GM23338 (cell line): ENCODE data around the gene MAGED2.

Experiments used
- CREB1 ChIP-seq: fragments of 250-450 bp; sonication (Bioruptor Pico); IDR thresholded peaks from 2 replicates; pipeline ENCODE4 v1.5.0; 2020; ENCODE audit warnings: low read depth, mild to moderate bottlenecking, moderate library complexity
- EZH2 ChIP-seq: fragments of 200-600 bp; sonication (generic); IDR thresholded peaks from one replicate; pipeline ENCODE4 v1.8.0; 2017; ENCODE audit warnings: antibody characterized with exemption, mild to moderate bottlenecking, low read depth; ENCODE audit not compliant: unreplicated experiment
- EZH2phosphoT487 ChIP-seq: fragments of 200-600 bp; sonication (generic); IDR thresholded peaks from one replicate; pipeline ENCODE4 v1.8.1; 2018; ENCODE audit warnings: antibody characterized with exemption; ENCODE audit not compliant: unreplicated experiment
- JUNB ChIP-seq: IDR thresholded peaks from one replicate; pipeline ENCODE4 v1.6.1; 2016; ENCODE audit warnings: antibody characterized with exemption; ENCODE audit not compliant: unreplicated experiment
- POLR2AphosphoS5 ChIP-seq: IDR thresholded peaks from 2 replicates; pipeline ENCODE4 v1.6.1; 2016; ENCODE audit warnings: antibody characterized with exemption, low read depth
- ZNF331 ChIP-seq: fragments of 250-450 bp; sonication (Bioruptor Pico); IDR thresholded peaks from 2 replicates; pipeline ENCODE4 v1.5.0; 2020; ENCODE audit warnings: low read depth, mild to moderate bottlenecking, moderate library complexity
- TF ChIP-seq, protein P1 (sequence below), 2 experiments: fragments of 200-600 bp in 1 of 2; sonication (generic) in 1 of 2; conservative IDR thresholded peaks; 2 replicates each; pipeline versions ENCODE4 v1.5.1 to v1.6.1; 2016 to 2017; ENCODE audit warnings: antibody characterized with exemption in 2 of 2, low read depth in 2 of 2, mild to moderate bottlenecking in 2 of 2, moderate library complexity in 1 of 2
- TF ChIP-seq, protein P2 (sequence below): IDR thresholded peaks from one replicate; pipeline ENCODE4 v1.6.1; 2018; ENCODE audit warnings: antibody characterized with exemption; ENCODE audit not compliant: unreplicated experiment
- TF ChIP-seq, protein P3 (sequence below): IDR thresholded peaks from 2 replicates; pipeline ENCODE4 v1.6.1; 2016; ENCODE audit warnings: antibody characterized with exemption

DNA sequence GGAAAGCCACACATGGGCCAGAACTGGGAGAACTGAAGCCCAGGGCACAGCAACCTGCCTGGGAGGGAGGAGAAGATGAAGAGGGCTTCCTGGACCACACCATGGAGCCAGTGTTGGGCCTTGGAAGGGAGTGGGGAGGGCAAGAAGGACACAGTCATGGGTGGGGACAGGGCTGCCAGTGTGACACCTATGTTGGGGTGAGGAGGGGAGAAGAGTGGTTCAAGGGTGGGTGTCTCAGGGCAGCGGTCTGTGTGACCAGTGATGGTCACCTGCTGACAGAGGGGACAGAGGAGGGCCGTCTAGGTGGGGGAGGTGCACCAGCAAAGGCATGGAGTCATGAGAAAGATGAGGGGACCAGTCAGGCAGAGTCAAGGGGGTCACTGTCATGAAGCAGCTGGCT is 13.8 kb downstream of the MAGED2 start:
- TF ChIP-seq EZH2phosphoT487 = no peak
- TF ChIP-seq, protein P1, sequence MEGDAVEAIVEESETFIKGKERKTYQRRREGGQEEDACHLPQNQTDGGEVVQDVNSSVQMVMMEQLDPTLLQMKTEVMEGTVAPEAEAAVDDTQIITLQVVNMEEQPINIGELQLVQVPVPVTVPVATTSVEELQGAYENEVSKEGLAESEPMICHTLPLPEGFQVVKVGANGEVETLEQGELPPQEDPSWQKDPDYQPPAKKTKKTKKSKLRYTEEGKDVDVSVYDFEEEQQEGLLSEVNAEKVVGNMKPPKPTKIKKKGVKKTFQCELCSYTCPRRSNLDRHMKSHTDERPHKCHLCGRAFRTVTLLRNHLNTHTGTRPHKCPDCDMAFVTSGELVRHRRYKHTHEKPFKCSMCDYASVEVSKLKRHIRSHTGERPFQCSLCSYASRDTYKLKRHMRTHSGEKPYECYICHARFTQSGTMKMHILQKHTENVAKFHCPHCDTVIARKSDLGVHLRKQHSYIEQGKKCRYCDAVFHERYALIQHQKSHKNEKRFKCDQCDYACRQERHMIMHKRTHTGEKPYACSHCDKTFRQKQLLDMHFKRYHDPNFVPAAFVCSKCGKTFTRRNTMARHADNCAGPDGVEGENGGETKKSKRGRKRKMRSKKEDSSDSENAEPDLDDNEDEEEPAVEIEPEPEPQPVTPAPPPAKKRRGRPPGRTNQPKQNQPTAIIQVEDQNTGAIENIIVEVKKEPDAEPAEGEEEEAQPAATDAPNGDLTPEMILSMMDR (conservative IDR thresholded peaks at IDR 0.05; ENCODE audit: low read depth in 2 of 2) = no peak
- TF ChIP-seq JUNB = no peak
- TF ChIP-seq, protein P2, sequence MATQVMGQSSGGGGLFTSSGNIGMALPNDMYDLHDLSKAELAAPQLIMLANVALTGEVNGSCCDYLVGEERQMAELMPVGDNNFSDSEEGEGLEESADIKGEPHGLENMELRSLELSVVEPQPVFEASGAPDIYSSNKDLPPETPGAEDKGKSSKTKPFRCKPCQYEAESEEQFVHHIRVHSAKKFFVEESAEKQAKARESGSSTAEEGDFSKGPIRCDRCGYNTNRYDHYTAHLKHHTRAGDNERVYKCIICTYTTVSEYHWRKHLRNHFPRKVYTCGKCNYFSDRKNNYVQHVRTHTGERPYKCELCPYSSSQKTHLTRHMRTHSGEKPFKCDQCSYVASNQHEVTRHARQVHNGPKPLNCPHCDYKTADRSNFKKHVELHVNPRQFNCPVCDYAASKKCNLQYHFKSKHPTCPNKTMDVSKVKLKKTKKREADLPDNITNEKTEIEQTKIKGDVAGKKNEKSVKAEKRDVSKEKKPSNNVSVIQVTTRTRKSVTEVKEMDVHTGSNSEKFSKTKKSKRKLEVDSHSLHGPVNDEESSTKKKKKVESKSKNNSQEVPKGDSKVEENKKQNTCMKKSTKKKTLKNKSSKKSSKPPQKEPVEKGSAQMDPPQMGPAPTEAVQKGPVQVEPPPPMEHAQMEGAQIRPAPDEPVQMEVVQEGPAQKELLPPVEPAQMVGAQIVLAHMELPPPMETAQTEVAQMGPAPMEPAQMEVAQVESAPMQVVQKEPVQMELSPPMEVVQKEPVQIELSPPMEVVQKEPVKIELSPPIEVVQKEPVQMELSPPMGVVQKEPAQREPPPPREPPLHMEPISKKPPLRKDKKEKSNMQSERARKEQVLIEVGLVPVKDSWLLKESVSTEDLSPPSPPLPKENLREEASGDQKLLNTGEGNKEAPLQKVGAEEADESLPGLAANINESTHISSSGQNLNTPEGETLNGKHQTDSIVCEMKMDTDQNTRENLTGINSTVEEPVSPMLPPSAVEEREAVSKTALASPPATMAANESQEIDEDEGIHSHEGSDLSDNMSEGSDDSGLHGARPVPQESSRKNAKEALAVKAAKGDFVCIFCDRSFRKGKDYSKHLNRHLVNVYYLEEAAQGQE = no peak
- TF ChIP-seq EZH2 = no peak
- TF ChIP-seq ZNF331 (CRISPR knock-in tag) = no peak
- no peak for TF ChIP-seq POLR2AphosphoS5
- TF ChIP-seq CREB1 (CRISPR knock-in tag) = no peak
- TF ChIP-seq, protein P3, sequence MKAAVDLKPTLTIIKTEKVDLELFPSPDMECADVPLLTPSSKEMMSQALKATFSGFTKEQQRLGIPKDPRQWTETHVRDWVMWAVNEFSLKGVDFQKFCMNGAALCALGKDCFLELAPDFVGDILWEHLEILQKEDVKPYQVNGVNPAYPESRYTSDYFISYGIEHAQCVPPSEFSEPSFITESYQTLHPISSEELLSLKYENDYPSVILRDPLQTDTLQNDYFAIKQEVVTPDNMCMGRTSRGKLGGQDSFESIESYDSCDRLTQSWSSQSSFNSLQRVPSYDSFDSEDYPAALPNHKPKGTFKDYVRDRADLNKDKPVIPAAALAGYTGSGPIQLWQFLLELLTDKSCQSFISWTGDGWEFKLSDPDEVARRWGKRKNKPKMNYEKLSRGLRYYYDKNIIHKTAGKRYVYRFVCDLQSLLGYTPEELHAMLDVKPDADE = no peak
